GM12872 (cell line): ENCODE results near the gene SLC35F1.

Source experiments
- TF ChIP-seq, protein P1 (sequence below): IDR thresholded peaks from 3 replicates; pipeline ENCODE4 v1.5.1; 2011; ENCODE audit warnings: low read depth, mild to moderate bottlenecking, low read length, moderate library complexity; ENCODE audit not compliant: insufficient read depth

Gene SLC35F1

DNA sequence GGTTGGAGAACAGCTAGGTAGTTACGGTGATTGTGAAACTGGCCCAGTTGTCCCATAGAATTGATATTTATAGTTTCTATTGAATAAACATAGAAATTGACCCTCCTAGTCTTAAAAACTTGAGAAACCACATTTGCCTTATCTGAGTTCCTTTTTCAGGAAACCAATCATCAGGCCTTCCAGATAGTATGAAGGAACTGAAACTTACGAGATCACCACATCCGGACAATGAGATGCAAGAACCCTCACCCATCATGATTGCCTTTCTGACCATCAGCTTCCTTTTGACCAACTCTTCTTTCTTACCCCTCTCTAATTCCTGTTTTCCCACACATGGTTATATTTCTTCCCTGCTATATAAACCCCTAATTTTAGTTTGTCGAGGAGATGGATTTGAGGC is 21.8 kb downstream of the SLC35F1 start:
- TF ChIP-seq, protein P1, sequence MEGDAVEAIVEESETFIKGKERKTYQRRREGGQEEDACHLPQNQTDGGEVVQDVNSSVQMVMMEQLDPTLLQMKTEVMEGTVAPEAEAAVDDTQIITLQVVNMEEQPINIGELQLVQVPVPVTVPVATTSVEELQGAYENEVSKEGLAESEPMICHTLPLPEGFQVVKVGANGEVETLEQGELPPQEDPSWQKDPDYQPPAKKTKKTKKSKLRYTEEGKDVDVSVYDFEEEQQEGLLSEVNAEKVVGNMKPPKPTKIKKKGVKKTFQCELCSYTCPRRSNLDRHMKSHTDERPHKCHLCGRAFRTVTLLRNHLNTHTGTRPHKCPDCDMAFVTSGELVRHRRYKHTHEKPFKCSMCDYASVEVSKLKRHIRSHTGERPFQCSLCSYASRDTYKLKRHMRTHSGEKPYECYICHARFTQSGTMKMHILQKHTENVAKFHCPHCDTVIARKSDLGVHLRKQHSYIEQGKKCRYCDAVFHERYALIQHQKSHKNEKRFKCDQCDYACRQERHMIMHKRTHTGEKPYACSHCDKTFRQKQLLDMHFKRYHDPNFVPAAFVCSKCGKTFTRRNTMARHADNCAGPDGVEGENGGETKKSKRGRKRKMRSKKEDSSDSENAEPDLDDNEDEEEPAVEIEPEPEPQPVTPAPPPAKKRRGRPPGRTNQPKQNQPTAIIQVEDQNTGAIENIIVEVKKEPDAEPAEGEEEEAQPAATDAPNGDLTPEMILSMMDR = no peak

DNA sequence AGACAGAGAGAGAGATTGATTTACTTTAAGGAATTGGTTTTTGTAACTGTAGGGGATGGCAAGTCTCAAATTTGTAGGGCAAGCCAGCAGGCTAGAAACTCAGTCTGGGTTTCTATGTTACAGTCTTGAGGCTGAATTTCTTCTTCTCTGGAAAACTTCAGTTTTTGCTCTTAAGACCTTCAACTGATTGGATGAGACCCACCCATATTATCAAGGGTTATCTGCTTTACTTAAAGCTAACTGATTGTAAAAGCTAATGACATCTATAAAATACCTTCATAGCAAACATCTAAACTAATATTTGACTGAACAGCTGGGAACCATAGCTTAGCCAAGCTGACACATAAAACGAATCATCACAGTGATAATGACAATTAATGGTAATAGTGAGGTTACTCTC is 22.4 kb downstream of the SLC35F1 start:
- TF ChIP-seq, protein P1 = no peak

DNA sequence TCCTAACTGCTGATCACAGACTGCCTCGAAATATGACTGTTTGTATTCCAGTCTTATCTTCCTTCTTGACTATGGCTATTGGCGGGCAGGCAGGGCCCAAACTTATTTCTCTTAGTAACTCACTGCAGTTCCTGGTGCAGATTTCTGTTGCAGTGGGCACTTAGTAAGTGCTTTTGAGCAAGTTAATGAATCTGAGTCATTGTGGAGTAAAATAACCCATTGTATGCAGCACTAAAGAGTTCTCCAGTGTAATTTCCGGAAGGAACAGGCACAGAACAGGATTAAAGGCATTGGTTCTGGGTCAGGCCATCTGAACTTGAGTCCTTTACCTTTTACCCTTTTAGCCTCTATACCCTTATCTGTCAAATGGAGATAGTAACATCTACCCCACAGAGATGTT is 23.6 kb downstream of the SLC35F1 start:
- TF ChIP-seq, protein P1 = no peak

DNA sequence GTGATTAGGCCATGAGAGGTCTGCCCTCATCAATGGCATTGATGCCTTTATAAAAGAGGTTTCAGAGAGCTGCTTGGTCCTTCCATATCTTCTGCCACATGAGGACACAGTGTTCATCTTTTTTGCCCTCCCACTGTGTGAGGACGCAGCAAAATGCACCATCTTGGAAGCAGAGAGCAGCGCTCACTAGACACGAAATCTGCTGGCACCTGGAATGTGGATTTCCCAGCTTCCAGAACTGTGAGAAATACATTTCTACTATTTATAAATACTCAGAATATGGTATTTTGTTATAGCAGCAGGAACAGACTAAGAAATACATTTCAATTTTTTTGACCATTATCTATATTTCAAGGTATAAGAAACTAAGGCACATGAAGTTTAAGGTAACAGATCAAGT is 24.9 kb downstream of the SLC35F1 start:
- TF ChIP-seq, protein P1 = no peak

DNA sequence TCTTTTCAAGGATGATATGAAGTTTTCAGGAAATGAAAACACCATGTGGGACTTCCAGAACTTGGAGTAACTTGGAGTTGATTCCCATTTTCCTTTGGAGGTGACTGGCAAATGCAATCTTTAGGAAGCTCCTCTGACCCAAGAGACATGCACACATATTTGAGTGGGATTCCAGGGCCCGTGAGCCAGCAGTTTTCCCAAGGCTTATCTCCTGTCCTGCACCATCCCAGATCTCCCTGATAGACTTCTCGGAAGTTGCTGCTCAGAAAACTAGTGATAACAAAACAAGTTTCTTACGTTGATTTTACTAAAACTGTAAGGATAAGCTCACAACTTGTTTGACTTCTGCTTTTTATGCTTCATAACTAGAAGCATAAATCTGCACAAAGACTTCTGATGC is 25.6 kb downstream of the SLC35F1 start:
- TF ChIP-seq, protein P1 = no peak

DNA sequence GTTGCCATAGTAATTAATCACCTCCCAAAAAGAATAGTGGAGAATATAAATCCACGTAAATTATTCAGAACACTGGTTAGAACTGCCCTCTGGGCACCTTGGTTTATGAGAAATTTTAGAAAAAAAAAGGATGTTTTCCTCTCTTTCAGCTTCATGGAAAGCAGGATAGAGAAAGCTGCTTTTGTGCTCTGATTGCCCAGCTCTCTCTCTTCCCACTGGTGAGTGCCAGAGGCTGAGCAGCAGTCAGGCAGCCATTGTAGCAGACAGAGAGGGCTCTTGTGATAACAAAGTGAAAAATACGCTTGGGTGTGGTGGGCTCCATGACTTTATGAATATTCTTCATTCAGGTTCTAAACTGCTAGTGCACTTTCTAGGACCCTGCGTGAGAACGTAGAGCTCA is 26.4 kb downstream of the SLC35F1 start:
- TF ChIP-seq, protein P1 = no peak

DNA sequence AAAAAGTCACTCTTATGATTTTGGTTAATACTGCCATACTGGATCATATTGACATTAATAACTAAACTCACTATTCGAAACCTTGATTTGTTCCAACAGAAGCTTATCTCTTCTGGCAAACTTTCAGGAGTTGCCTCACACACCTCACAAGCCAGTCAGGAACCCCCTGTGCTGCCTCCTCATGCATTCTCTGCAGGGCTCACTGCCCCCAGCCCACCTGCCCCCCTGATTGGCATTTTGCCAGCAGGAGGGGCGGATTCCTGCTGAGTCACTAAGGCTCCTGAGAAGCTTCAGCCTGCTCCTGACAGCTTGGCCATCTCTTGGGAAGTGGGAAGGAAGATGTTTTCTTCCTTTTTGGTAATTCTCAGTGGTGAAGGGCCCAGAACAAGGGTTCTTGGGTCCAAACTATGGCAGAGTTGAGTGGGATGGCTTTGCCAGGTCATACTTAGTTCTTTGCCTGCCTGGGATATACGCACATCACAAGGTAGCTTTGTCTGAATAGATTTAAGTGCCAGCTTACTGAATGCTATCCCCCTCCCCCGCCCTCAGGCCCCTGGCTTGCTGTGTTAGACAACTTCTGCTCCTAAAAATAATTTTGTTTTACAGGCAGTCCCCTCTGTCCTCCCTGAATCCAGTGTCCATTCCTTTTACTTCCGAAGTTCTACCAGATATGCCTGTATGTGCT is 31.4 kb downstream of the SLC35F1 start:
- TF ChIP-seq, protein P1 = no peak

DNA sequence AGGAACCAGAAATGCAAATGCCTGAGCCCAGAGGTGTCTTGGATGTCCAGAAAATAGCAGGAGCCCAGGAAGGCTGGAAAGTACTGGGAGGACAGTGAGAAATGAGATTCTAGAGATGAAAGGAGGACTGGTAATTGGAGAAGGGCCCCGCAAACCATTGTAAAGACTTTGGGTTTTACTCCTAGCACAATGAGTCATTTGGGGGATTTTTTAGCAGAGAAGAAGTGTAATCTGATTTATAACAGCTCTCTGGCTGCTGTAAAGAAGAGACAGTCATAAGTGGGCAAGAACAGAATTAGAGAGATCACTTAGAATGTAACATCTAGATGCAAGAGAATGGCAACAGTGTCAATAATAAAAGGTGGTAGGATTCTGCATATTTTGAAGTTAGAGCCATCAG is 40.2 kb downstream of the SLC35F1 start:
- TF ChIP-seq, protein P1 = no peak
